Lung microvascular endothelial cell (primary cell): ENCODE data around the gene CDKN2B-AS1. TPM values are rescaled to one million over a fixed set of nuclear protein-coding genes. Genes with fewer than 3 reads are reported as not detected.
"Not testable (repeated sequence)": the region's sequence is repeated elsewhere in the genome, so short reads cannot be mapped to it uniquely, and the experiment has no call there.

Experiments
- DNase-seq, 2 donors: peaks; one replicate each; pipeline versions ENCODE4 v3.0.0 to v3.0.0-alpha.2; 2010; ENCODE audit warnings: low read depth in 2 of 2
- total RNA-seq: library from RNA; depleted of rRNA; stranded (reverse); fragments of >200 nt; gene quantifications from 2 replicates; pipeline ENCODE4 v1.2.1, GENCODE V29; 2014

CDKN2B-AS1 gene
- total RNA-seq, result 0.60 and 1.5 TPM in 2 replicates

DNA sequence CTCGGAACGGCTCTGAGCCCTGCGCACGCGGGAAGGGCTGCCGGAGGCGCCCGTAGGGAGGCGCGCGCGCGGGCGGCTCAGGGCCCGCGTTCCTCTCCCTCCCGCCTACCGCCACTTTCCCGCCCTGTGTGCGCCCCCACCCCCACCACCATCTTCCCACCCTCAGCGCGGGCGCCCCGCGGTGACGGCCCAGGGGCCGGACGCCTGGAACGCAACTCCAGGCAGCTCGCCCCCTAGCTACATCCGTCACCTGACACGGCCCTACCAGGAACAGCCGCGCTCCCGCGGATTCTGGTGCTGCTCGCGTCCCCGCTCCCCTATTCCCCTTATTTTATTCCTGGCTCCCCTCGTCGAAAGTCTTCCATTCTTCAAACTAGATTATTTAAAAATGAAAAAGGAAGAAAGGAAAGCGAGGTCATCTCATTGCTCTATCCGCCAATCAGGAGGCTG is at the start of gene CDKN2B-AS1:
Gene CDKN2B-AS1 (plus strand): TSS at position 236 of the 450 bp plus-strand sequence.
- DNase-seq, result peak; percentile 86 to 89

DNA sequence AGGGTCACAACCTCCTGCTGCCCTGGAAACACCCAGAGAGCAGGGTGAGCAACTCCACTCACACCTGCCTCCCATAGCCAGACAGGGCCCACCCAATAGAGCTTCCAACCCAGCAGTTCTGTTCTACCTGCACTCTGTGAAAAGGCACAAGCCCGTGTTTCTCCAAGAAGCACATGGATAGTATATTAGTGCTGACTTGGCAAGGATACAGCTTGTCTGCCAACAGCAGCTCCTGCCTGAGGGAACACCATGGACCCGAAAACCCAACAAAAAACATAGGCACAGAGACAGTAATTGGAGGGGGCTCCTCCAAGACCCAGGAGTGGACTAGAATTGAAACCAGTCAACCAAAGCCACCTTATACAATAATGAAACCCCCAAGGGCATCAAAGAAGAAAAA is 49.0 kb upstream of the CDKN2B-AS1 start:
- DNase-seq, result no peak

DNA sequence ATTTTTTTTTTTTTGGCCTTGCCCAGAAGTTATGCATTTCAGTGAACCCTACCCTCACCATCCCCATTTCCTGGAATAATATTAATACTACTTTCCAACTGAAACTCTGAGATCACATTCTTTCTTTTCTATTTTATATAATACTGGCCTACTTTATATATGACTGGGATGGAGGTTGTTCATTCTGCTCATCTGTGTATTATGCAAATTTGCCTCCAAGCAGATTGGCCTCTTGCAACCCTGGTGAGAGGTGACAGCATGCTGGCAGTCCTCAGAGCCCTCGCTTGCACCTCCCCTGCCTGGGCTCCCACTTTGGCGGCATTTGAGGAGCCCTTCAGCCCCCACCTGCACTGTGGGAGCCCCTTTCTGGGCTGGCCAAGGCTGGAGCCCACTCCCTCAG is 35.8 kb upstream of the CDKN2B-AS1 start:
- no peak for DNase-seq

DNA sequence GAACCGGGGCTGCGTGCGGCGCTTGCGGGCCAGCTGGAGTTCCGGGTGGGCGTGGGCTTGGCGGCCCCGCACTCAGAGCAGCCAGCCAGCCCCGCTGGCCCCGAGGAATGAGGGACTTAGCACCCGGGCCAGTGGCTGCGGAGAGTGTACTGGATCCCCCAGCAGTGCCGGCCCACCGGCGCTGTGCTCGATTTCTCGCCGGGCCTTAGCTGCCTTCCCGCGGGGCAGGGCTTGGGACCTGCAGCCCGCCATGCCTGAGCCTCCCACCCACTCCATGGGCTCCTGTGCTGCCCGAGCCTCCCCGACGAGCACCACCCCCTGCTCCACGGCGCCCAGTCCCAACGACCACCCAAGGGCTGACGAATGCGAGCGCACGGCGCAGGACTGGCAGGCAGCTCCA is 35.3 kb upstream of the CDKN2B-AS1 start:
- DNase-seq, result not testable (repeated sequence)

DNA sequence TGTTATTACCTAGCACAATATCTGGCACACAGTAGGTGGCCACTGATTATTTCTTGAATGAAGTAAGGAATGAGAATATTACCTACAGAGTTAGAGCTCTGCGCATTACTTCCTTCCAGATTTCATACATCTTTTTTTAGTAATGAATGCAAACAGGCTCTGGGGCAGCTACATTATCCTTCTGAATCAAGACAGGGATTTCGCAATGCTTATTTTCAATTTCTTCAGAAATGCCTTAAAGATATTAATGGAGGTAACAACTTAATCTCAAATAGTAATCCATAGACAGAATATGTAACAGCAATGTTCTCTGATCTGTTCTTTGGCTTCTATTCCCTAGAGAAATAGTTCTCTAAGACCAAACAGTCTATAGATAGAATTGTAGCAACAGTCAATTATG is 33.0 kb upstream of the CDKN2B-AS1 start:
- no peak for DNase-seq

DNA sequence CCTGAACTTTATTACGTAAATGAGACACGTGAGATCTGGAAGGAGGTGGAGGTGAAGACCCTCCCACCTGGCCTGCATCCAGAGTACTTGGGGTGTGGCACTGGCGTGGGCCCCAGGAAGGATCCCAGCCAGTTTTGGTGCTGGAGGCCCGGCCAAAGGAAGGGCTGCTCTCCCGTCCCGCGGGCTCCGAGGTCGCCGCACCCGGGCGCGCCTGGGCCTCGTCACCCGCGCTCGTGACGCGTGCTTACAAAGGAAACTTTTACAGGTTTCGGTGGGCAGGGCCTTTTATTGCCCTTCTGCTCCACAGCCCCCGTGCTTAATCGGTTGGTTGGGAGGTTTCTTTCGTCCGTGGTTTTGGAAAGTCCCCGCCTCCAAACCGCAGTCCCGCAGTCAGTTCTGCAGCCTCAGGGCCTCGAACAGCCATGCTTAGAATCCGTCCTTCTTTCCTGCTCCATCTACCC is 29.6 kb upstream of the CDKN2B-AS1 start:
- DNase-seq, result peak; percentile 45 to 68

DNA sequence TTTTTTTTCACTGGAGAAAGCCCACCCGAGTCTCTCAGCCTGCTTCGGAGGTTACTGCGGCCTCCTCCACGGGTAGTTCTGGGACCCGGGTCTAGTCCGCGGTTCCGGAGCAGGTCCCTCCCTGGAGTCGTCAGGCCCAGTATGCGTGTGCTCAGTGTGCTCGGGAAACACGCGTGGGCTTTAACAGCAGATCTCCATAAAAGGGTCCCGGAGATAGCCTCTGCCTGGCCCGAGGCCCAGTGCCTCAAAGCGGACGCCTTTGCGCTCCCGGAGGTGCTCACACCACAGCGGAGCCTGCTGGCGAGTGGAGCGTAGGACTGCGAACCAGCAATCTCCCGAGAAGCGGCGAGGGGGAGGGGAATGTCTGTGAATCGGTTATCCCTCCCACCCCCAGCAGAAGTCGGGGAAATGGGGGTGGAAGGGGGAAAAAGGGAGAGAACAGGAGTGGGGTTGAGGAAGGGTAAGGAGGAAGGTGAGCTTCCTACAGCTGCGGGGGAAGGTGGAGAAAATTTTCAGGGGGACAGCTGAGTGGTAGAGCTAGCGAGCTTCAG is 29.1 kb upstream of the CDKN2B-AS1 start:
- DNase-seq, result peak; percentile 86 to 87

DNA sequence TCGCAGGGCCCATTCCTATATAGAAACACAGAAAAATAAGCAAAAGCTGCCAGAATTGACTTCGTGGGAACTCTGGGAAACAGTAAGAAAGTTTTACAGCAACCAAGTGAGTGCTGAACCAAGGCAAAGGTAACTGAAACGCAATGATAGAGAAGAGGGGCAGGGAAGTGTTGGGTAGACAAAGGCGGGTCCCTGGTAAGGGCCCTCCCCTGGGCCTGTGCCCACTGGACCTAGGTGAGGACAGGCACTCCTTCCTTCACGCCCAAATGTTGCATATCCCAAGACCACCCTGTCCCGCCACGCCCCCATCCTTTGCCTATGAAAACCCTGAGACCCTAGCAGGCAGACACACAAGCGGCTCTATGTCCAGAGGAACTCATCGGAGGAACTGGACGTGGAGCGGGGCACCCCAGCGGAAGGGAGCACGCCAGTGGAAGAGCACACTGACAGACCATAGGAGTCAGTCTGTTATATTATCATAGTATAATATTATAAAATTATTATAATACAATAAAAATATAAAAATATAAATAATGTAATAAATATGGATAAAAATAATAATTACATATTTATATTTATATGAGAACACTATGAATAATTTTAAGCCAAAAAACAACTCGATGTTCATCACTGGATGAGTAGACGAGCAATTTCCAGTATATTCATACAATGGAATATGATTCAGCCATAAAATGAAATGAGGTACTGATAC is 28.3 kb upstream of the CDKN2B-AS1 start:
- no peak for DNase-seq

DNA sequence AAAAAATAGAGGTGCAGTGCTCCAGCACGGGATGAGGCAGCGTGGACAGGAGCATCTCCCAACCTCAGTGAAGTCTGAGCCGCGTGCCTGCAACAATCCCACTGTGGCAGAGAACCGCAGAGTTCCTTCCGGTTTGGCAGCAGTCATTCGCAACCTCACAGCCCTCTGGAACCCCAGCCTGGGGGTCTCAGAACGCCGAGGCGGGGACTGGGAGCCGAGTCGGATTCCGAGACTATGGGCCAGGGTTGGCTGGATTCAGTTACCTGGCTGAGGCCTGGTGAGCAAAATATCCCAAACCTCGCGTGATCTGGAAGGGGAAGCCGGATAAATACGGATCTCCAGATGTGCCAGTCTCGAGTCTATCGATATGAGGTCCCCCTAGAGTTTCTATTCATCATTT is 27.4 kb upstream of the CDKN2B-AS1 start:
- DNase-seq, result peak in 1 of 2 donors; percentile 13

DNA sequence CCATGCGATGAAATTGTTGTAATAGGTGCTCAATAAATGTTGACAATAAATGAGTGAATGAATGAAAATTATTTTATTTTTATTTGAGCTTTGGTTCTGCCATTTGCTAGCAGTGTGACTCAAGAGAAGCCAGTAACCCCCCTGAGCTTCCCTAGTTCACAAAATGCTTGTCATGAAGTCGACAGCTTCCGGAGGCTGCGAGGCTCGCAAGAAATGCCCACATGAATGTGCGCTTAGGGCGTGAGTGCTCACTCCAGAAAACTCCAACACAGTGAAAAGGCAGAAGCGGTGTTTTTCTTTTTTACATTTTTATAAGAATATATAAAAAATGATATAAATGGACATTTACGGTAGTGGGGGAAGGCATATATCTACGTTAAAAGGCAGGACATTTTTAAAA is 26.9 kb upstream of the CDKN2B-AS1 start:
- peak in 1 of 2 donors; percentile 47 for DNase-seq

DNA sequence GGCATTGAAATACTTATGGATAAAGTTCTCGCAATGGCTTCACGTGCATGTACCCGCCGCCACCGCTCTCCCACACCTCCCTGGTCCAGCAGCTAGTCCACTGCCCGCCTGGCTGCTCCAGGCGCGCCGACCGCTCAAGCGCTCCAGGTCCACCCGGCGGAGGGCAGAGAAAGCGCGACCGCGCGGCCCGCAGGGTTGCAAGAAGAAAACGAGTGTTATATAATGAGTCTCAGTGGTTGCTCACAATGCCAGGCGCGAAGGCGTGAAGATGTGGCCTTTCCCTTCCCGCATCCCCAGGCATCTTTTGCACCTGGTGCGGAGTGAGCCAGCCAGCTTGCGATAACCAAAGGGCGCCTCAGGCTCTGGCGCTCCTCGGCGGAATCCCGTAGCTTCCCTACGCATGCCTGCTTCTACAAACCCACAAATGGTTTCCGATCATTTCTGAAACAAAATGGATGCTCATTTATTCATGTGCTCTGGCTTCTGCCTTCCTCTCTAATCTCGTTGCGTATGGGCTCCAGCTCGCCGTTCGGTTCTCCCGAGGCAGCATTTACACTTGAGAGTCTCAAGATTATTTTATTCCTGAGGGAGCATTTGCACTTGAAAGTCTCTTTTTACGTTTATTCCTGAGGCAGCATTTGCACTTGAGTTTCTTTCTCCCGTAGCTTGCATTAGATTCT is 26.1 kb upstream of the CDKN2B-AS1 start:
- peak; percentile 58 to 60 for DNase-seq

DNA sequence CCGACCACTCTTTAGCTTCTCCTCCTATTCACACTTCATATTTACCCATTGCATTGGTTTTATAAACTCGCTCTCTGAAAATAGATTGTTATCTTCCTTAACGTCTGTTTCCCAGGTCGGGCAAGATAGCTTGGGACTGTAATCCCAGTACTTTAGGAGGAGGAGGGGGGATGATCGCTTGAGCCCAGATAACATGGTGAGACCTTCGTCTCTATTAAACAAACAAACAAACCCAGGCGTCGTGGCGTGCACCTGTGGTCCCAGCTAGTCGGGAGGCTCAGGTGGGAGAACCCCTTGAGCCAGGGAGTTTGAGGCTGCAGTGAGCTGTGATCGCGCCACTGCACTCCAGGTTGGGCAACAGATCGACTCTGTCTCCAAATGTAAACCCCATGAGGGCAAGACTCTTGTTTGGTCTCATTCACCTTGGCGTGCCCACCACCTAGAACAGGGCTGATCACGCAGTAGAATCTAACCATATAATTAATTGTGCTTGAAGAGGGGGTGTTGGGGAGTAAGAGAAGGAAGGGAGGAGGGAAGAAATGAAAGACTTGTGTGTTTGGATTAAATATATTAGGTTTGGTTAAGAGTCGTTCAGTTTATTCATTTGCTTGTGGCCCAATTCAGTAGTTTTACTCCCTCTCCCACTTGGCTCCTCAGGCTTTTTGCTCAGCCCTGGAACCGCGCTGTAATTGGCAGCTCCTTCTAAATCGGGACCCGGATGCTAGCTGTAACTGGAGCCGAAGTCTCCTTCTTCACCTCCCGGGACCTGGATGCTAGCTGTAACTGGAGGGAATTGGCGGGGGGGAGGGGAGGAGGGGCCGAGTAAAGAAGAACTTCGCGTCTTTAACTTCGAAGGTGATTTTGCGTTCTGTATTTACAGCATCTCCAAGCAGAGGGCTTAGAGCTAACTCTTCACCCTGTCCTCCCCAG is 25.3 kb upstream of the CDKN2B-AS1 start:
- DNase-seq, result peak in 1 of 2 donors; percentile 18

DNA sequence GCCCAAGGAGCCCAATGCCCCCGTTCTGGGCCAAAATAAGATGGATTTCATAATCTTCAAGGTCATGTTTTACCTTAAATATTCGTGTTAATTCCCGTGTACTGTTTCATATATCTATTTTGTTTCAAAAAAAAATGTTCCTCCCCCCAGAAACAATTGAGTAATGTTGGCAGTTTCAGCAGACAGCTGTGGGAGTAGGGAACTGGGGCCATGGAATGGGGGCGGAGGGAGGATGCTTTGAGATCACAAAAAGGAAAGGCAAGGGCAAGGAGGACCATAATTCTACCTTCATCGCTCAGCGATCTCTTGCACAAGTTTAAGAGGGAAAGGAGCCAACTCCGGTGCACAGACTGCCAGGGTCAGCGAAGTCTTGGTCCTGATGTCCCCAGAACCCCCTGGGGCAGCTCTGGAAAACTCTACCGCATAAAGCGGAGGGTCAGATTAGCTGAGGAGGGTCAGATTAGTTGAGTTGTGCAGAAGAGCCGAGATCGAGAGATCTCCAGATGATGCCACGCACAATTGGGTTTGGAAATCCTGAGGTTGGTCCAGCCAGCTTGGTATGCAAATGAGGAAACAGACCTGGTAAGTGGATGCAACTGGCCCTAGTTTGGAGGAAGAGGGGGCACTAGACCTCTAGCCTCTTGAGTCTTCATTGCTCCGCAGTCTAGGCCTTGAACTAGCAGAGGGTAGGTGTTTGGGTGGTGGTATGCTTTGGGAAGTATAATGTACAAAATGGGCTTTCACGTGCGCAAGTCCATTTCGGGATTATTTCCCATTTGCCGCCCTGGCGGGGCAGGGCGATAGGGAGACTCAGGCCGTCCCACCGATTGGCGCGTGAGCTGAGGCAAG is 24.4 kb upstream of the CDKN2B-AS1 start:
- DNase-seq, result no peak

DNA sequence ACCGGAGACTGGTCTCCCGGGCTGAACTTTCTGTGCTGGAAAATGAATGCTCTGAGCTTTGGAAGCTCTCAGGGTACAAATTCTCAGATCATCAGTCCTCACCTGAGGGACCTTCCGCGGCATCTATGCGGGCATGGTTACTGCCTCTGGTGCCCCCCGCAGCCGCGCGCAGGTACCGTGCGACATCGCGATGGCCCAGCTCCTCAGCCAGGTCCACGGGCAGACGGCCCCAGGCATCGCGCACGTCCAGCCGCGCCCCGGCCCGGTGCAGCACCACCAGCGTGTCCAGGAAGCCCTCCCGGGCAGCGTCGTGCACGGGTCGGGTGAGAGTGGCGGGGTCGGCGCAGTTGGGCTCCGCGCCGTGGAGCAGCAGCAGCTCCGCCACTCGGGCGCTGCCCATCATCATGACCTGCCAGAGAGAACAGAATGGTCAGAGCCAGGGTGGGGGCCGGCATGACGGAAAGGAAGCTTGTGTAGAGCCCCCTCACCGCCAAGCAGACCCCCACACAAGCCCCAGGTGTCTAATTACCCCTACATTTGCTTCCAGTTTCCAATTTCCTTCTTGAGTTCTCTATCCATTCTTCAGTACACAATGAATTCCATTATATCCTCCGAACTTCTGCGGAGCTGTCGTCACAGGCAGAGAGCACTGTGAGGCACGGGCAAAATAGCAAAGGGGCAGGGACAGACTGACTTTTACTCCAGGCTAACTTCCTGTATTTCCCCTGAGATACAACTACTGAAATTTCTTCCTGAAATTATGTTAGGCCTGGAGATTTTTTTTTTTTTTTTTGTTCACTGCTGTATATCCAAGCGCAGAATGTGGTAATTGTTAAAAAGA is 23.6 kb upstream of the CDKN2B-AS1 start:
- peak; percentile 23 to 41 for DNase-seq

DNA sequence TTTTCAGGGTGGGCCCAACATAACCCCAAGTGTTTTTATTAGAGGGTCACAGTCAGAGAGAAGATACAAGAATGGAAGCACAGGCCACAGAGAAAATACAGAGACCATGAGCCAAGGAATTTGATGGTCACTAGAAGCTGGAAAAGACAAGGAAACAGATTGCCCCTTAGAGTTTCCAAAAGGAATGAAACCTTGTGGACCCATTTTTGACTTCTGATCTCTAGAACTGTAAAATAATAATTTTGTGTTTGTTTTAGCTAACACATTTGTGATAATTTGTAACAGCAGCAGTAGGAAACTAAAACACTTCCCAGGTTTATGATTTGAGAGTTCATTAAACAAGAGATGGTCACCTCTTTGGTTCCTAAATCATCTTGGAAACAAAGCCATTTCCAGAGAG is 22.2 kb upstream of the CDKN2B-AS1 start:
- DNase-seq, result no peak

DNA sequence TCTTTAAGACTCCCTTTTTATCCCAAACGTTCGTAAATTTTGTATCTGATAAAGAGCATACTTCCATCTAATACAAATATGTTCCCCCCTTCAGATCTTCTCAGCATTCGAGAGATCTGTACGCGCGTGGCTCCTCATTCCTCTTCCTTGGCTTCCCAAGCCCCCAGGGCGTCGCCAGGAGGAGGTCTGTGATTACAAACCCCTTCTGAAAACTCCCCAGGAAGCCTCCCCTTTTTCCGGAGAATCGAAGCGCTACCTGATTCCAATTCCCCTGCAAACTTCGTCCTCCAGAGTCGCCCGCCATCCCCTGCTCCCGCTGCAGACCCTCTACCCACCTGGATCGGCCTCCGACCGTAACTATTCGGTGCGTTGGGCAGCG is 20.3 kb upstream of the CDKN2B-AS1 start:
- no peak for DNase-seq

DNA sequence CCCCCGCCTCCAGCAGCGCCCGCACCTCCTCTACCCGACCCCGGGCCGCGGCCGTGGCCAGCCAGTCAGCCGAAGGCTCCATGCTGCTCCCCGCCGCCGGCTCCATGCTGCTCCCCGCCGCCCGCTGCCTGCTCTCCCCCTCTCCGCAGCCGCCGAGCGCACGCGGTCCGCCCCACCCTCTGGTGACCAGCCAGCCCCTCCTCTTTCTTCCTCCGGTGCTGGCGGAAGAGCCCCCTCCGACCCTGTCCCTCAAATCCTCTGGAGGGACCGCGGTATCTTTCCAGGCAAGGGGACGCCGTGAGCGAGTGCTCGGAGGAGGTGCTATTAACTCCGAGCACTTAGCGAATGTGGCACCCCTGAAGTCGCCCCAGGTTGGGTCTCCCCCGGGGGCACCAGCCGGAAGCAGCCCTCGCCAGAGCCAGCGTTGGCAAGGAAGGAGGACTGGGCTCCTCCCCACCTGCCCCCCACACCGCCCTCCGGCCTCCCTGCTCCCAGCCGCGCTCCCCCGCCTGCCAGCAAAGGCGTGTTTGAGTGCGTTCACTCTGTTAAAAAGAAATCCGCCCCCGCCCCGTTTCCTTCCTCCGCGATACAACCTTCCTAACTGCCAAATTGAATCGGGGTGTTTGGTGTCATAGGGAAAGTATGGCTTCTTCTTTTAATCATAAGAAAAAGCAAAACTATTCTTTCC is 19.7 kb upstream of the CDKN2B-AS1 start:
- DNase-seq, result peak; percentile 66 to 68

DNA sequence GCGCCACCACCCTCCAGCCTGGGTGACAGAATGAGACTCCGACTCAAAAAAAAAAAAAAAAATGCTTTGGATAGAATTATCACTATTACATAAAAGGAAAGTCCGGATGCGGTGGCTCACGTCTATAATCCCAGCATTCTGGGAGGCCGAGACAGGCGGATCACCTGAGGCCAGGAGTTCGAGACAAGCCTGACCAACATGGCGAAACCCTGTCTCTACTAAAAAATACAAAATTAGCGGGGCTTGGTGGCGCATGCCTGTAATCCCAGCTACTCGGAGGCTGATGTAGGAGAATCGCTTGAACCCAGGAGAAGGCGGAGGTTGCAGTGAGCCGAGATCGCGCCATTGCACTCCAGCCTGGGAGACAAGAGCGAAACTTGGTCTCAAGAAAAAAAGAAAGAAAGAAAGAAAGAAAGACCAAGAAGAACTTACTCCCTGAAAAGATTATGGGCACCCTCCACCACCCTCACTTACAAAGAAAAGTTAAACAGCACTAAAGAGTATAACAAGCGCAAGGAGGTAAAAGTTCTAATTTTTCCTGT is 18.2 kb upstream of the CDKN2B-AS1 start:
- DNase-seq, result no peak

DNA sequence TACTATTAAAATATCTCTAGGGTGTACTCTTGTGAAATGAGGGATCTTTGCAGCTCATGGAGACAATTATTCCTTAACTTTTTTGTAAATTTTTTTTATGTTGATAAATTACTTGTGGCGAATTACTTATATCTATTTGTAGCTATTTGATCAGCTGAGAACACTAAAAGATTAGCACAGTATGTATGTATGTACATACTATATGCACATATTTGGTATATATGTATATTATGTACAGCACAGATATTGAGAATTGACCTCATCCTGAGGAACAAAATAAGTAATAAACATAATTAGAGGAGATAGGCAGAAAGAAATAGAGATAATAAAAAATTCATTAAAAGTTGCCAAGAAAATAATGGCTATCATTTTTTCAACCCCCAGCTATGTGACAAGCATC is 12.2 kb upstream of the CDKN2B-AS1 start:
- no peak for DNase-seq
